HG02642 (cell line): ENCODE results near the gene NECAB3.
A peak's percentile ranks its signal among the peaks of the same experiment; 100 is the strongest.

Experiments used
- ATAC-seq: cut with Tn5 transposase; IDR thresholded peaks from one replicate; pipeline ENCODE4 v1.9.1; 2021; ENCODE audit warnings: mild to moderate bottlenecking; ENCODE audit not compliant: unreplicated experiment, poor library complexity

The NECAB3 gene

GRCh38 chr20:33679758-33680485 is 5.7 kb upstream of the NECAB3 start:
- ATAC-seq = peak; percentile 70

GRCh38 chr20:33677991-33678702 is 3.9 kb upstream of the NECAB3 start:
- ATAC-seq = no peak

GRCh38 chr20:33676652-33677645 is 2.7 kb upstream of the NECAB3 start:
- ATAC-seq = no peak

GRCh38 chr20:33676121-33676520 is 1.9 kb upstream of the NECAB3 start:
- ATAC-seq = no peak

- ATAC-seq = no peak
Observed at GRCh38 chr20:33675136-33675959, 1.1 kb upstream of the NECAB3 start.

- no peak for ATAC-seq
Observed at GRCh38 chr20:33673410-33674293, 576 bp downstream of the NECAB3 start.

- ATAC-seq = no peak
Observed at GRCh38 chr20:33673114-33673409, 1.2 kb downstream of the NECAB3 start.

- ATAC-seq = no peak
Observed at GRCh38 chr20:33672426-33673113, 1.7 kb downstream of the NECAB3 start.

- ATAC-seq = no peak
Observed at GRCh38 chr20:33671573-33672288, 2.5 kb downstream of the NECAB3 start.

GRCh38 chr20:33670715-33671499 is 3.3 kb downstream of the NECAB3 start:
- no peak for ATAC-seq

GRCh38 chr20:33669873-33670640 is 4.2 kb downstream of the NECAB3 start:
- no peak for ATAC-seq

GRCh38 chr20:33669224-33669623 is 5.0 kb downstream of the NECAB3 start:
- ATAC-seq = no peak

- ATAC-seq = no peak
Observed at GRCh38 chr20:33668466-33669155, 5.6 kb downstream of the NECAB3 start.

- peak; percentile 39 for ATAC-seq
Observed at GRCh38 chr20:33667676-33668465, 6.4 kb downstream of the NECAB3 start.

GRCh38 chr20:33667245-33667675 is 7.0 kb downstream of the NECAB3 start:
- ATAC-seq = peak; percentile 18
